HFF-Myc (cell line): ENCODE data around the gene URM1.

Source experiments
- DNase-seq: peaks from one replicate; pipeline ENCODE4 v3.0.0-alpha.2; 2011; ENCODE audit warnings: low read depth; ENCODE audit errors: extremely low read depth
- H3K4me3 ChIP-seq: replicated peaks from 2 replicates; pipeline ENCODE4 v1.5.1; 2011; ENCODE audit warnings: low read depth, mild to moderate bottlenecking, control low read depth, low read length
- CTCF ChIP-seq: IDR thresholded peaks from 2 replicates; pipeline ENCODE4 v1.5.1; 2012; ENCODE audit warnings: mild to moderate bottlenecking, low read depth, low read length, control low read depth; ENCODE audit errors: missing control alignments

The URM1 gene

DNA sequence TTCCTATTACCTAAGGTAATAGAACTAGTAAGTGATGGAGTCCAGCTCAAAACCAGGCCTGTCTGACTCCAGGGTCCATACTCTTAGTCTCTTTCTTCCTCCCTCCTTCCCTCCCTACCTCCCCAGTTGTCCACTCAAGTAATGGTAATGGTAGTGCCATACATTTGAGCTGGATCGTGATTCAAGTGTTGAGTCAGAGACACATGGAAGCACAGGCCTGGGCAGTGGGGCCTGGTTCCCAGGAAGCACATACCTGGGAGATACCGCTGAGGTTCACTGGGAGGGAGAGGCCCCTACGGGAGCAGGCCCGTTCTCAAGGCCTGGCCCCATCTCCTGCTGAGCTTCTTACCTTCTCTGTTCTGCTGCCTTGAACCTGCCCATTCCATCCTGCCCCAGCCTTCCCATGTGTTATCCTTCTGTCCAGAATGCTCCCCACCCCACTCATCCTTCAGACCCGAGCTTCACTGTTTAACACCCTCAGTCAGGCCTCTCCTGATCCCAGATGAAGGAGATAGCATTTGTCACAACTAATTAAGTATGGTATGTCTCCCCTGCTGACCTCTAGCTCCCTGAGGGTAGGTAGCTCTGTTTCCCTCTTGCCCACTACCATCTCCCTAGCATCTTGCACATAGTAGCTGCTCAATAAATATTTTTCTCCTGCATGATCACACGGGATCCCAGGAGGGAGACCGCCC is 13.8 kb downstream of the URM1 start:
- H3K4me3 ChIP-seq, result no peak overlapping the region
- no peak for DNase-seq
- no peak for TF ChIP-seq CTCF

DNA sequence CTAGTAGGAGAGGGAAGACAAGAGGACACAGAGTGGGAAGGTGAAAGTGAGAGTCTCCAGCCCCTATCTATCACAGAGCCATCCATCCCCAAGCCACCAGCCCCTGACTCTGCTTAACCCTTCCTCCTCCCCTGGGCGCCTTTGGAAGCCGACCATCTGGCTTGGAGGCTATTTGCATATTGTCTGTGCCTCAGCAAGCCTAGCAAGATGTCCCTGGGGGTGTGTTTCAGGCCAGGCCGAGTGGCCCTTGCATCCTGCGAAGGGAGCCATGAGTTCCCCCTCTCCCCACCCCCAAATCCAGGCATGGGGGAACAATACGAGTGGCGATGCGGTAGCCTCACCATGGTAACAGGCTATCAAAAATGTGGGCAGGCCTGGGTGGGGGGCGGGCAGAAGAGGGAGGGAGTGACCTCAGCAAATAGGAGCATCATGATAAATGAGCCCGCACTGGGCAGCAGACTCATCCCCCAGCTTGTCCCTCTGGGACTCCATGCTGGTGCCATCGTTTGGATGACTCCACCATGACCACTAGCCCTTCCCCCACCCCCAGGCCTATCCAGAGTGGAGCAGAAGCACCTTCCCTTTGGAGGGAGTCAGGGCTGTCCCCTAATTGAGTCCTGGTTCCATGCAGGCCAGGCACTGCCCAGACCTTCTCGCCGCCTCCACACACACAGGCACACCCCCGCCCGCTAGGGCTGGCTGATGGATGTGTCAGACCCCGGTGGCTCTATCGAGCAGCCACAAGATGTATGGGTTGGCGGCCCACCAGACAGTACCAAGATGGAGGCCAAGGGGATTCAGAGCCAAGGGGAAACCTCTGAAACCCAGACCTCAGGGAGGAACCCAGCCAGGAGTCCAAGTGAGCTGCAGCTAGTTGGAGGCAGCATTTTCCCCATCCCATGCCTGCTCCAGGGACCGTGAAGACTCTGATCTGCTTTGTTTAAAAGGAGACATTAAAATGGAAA is 14.6 kb downstream of the URM1 start:
- no peak for DNase-seq
- TF ChIP-seq CTCF, result no peak
- H3K4me3 ChIP-seq, result no peak overlapping the region

DNA sequence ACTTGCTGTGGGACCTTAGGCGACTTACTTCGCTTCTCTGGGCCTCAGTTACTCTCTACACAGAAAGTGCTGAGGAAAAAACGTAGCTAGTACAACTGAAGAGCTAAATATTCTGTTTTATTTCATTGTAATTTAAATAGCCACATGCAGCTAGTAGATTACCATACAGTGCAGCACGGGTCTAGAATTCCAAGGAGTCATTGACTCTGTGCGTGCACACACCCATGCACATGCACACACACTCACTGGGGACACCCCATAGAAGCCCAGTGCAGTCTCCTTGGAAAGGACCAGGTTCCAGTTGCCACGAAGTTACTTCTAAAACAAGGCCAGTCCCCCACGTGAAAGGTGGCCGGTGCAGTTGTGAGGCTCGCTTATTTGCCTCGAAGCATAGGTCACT is 17.0 kb downstream of the URM1 start:
- no peak for DNase-seq
- TF ChIP-seq CTCF, result no peak
- no peak overlapping the region for H3K4me3 ChIP-seq

GRCh38 chr9:128389395-128390149 is 18.4 kb downstream of the URM1 start:
- no peak overlapping the region for H3K4me3 ChIP-seq
- DNase-seq, result no peak
- TF ChIP-seq CTCF, result no peak

DNA sequence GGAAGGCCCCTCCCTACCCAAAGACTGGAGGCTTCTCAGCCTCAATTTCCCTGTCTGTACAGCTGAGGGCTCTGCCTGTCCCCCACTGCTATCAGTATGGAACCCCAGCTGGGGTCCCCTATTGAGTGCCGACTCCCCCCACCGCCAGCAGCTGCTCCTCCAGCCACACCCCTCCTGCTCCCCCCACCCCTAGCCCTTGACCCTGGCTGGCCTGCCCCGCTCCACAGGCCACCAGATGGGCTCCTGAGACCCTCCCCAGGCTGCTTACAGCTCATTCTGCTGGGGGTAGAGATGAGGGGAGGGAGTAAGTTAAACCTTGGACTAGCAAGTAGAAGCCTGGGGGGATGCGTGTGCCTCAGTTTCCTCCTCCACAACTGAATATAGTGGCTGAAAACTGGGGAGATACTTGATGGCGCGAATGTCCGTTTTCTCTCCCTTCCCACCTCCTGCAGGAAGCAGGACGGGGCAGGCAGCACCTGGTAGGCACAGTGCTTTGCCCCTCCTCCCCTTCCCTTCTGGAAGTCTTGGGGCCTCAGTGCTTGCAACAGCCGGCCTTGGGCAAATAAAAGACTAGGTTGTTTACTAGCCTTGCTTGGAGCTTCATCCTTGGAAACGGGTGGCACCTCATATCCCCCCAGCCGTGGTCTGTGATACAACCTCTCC is 19.1 kb downstream of the URM1 start:
- DNase-seq, result no peak
- no peak for TF ChIP-seq CTCF

More for the DNA sequence above, 19.1 kb downstream of the URM1 start:
- no peak overlapping the region for H3K4me3 ChIP-seq
